ENCODE measurements around the gene CAMKK2.
"Not testable (repeated sequence)": the region's sequence is repeated elsewhere in the genome, so short reads cannot be mapped to it uniquely, and the experiment has no call there.

- not testable (repeated sequence) for TF ChIP-seq CTCF (IDR thresholded peaks at IDR 0.05 in 8 of 11, conservative IDR thresholded peaks at IDR 0.05 in 3 of 11); POLR2A (IDR thresholded peaks at IDR 0.05); POLR2AphosphoS5 (IDR thresholded peaks at IDR 0.05)
These were observed 38.6 kb downstream of the CAMKK2 start for GRCh38 chr12:121257704-121258449.
